ENCODE measurements around the gene KNDC1.

- TF ChIP-seq CTCF (IDR thresholded peaks at IDR 0.05 in 2 of 3, conservative IDR thresholded peaks at IDR 0.05 in 1 of 3; ENCODE audit: control insufficient read depth in 2 of 3, extremely low read depth in 1 of 3, insufficient read depth in 1 of 3, low read depth in 3 of 3, low read length in 3 of 3) (no peak), ESRRA (IDR thresholded peaks at IDR 0.05; ENCODE audit: low read length) (no peak), TAF1 (IDR thresholded peaks at IDR 0.05; ENCODE audit: borderline replicate concordance, low read depth, low read length) (no peak), POLR2A (IDR thresholded peaks at IDR 0.05; ENCODE audit: low read depth, low read length) (no peak), ATF2 (IDR thresholded peaks at IDR 0.05; ENCODE audit: low read length) (no peak), EZH2 (IDR thresholded peaks at IDR 0.05; ENCODE audit: borderline replicate concordance, control insufficient read depth, low read depth, low read length) (no peak), BHLHE40 (IDR thresholded peaks at IDR 0.05; ENCODE audit: borderline replicate concordance in 1 of 2, low read depth in 2 of 2, low read length in 1 of 2) (no peak), ZNF384 (IDR thresholded peaks at IDR 0.05; ENCODE audit: borderline replicate concordance, low read depth, low read length) (no peak), POLR2AphosphoS5 (IDR thresholded peaks at IDR 0.05; ENCODE audit: low read length) (no peak)
Observed at GRCh38 chr10:133158437-133158755, 1.6 kb upstream of the KNDC1 start.
